OCI-LY7 (cell line): Measurements from ENCODE around the gene HMGB4. TPM values are rescaled to one million over a fixed set of nuclear protein-coding genes. Genes with fewer than 3 reads are reported as not detected.

Source experiments
- BruUV-seq: library from RNA; stranded (reverse); fragments of 400-500 nt; replicated peaks from 2 replicates; lab custom pipeline; 2021; lab: Mats Ljungman, UMichigan
- CTCF ChIA-PET: fragments of 300-600 bp; sonication (Branson Sonifier 250); formaldehyde crosslinking; loops from one replicate; lab custom pipeline; 2022; ENCODE audit warnings: antibody characterized with exemption; ENCODE audit not compliant: unreplicated experiment; lab: Charles Lee
- POLR2A ChIA-PET: fragments of 300-600 bp; sonication (Branson Sonifier 250); formaldehyde crosslinking; loops from one replicate; lab custom pipeline; 2022; ENCODE audit warnings: antibody characterized with exemption; lab: Charles Lee
- DNase-seq: peaks from one replicate; pipeline ENCODE4 v3.0.0-alpha.2; 2015; ENCODE audit warnings: low spot score
- H2AFZ ChIP-seq: fragments of 200-600 bp; sonication (generic), shearing (Covaris generic); 2 replicates; pipeline ENCODE4 v1.6.1; 2014; ENCODE audit warnings: mild to moderate bottlenecking, antibody characterized with exemption, low read length, moderate library complexity
- H3K27ac ChIP-seq: fragments of 200-600 bp; sonication (generic); 2 replicates; pipeline ENCODE4 v1.5.1; 2014; ENCODE audit warnings: mixed run types, low read depth, mild to moderate bottlenecking, moderate library complexity, low read length, inconsistent platforms; ENCODE audit not compliant: poor library complexity, severe bottlenecking
- H3K36me3 ChIP-seq: fragments of 200-600 bp; sonication (generic); 2 replicates; pipeline ENCODE4 v1.6.1; 2014; ENCODE audit warnings: mild to moderate bottlenecking, antibody characterized with exemption, low read length, moderate library complexity, mixed read lengths; ENCODE audit not compliant: insufficient read depth
- H3K4me1 ChIP-seq: fragments of 200-600 bp; sonication (generic); 2 replicates; pipeline ENCODE4 v1.5.1; 2014; ENCODE audit warnings: mild to moderate bottlenecking, low read length; ENCODE audit not compliant: insufficient read depth, poor library complexity, severe bottlenecking
- H3K4me2 ChIP-seq: fragments of 200-600 bp; sonication (generic); 2 replicates; pipeline ENCODE4 v1.6.1; 2014; ENCODE audit warnings: mild to moderate bottlenecking, low read length
- H3K4me3 ChIP-seq: fragments of 200-600 bp; sonication (generic); 2 replicates; pipeline ENCODE4 v1.5.1; 2014; ENCODE audit warnings: mild to moderate bottlenecking, low read depth, low read length; ENCODE audit not compliant: poor library complexity, severe bottlenecking
- H3K79me2 ChIP-seq: fragments of 200-600 bp; sonication (generic); 2 replicates; pipeline ENCODE4 v1.6.1; 2016; ENCODE audit warnings: low read depth, mild to moderate bottlenecking, low read length, moderate library complexity, mixed read lengths; ENCODE audit not compliant: insufficient read depth
- H3K9me2 ChIP-seq: fragments of 200-600 bp; sonication (generic); 2 replicates; pipeline ENCODE4 v1.6.1; 2016; ENCODE audit warnings: mild to moderate bottlenecking, low read length, mixed read lengths; ENCODE audit not compliant: insufficient read depth
- H3K9me3 ChIP-seq: fragments of 200-600 bp; sonication (generic); 2 replicates; pipeline ENCODE4 v1.6.1; 2014; ENCODE audit warnings: mild to moderate bottlenecking, mixed run types, low read length, mixed read lengths
- H4K20me1 ChIP-seq: fragments of 200-600 bp; sonication (generic); 2 replicates; pipeline ENCODE4 v1.6.1; 2014; ENCODE audit warnings: mild to moderate bottlenecking, antibody characterized with exemption, low read length, moderate library complexity, mixed read lengths; ENCODE audit not compliant: insufficient read depth
- CTCF ChIP-seq: fragments of 200-600 bp; sonication (generic); conservative IDR thresholded peaks from 2 replicates; pipeline ENCODE4 v1.5.1; 2014; ENCODE audit warnings: mild to moderate bottlenecking, antibody characterized with exemption, low read length, moderate library complexity, mixed read lengths
- EZH2phosphoT487 ChIP-seq: fragments of 200-600 bp; sonication (generic); IDR thresholded peaks from 2 replicates; pipeline ENCODE4 v1.6.1; 2018; ENCODE audit warnings: low read depth, borderline replicate concordance, mild to moderate bottlenecking, mixed run types, antibody characterized with exemption, low read length, moderate library complexity, mixed read lengths
- intact Hi-C: fragments of 100-400 bp; cut with micrococcal nuclease; formaldehyde crosslinking; loops from one replicate; pipeline ENCODE4 v1.10.0; 2022; ENCODE audit not compliant: unreplicated experiment
- total RNA-seq, 2 experiments: library from RNA; depleted of rRNA in 1 of 2; stranded (reverse); fragments of >200 nt in 1 of 2; shearing (Covaris generic) in 1 of 2; gene quantifications; 2 replicates each; pipeline ENCODE4 v1.2.3, GENCODE V29; 2014 to 2022

Gene HMGB4
- total RNA-seq, 2 experiments from 2014 or later = not detected

GRCh38 chr1:33893147-33893830 lies 29.4 kb downstream of the HMGB4 start:
- no TSS peak for BruUV-seq
- TF ChIP-seq CTCF (no peak), EZH2phosphoT487 (no peak)
- no peak for DNase-seq
- no peaks in the 10 kb centered on the region for H3K9me3 ChIP-seq
- intact Hi-C loops = no loop called here
- H2AFZ ChIP-seq = no peak overlapping the region
- ChIA-PET CTCF (no interaction called here), POLR2A (no interaction called here)
- no peaks in the 10 kb centered on the region for H3K9me2 ChIP-seq
- no peaks in the 10 kb centered on the region for H4K20me1 ChIP-seq
- H3K36me3 ChIP-seq = no peaks in the 10 kb centered on the region
- H3K4me3 ChIP-seq = no peak overlapping the region
- no peaks in the 10 kb centered on the region for H3K4me1 ChIP-seq
- H3K27ac ChIP-seq = no peak overlapping the region
- no peak overlapping the region for H3K4me2 ChIP-seq
- H3K79me2 ChIP-seq = no peaks in the 10 kb centered on the region

GRCh38 chr1:33895396-33895795 lies 31.5 kb downstream of the HMGB4 start:
- Histone ChIP-seq H2AFZ (no peak overlapping the region), H3K4me2 (no peak overlapping the region), H3K9me3 (no peaks in the 10 kb centered on the region), H4K20me1 (no peaks in the 10 kb centered on the region), H3K4me1 (no peaks in the 10 kb centered on the region), H3K27ac (no peak overlapping the region), H3K79me2 (no peaks in the 10 kb centered on the region), H3K36me3 (no peaks in the 10 kb centered on the region), H3K9me2 (no peaks in the 10 kb centered on the region), H3K4me3 (no peak overlapping the region)
- intact Hi-C loops = no loop called here
- CTCF ChIA-PET = no interaction called here
- no peak for DNase-seq
- TF ChIP-seq CTCF (no peak), EZH2phosphoT487 (no peak)
- POLR2A ChIA-PET = no interaction called here
- BruUV-seq = no TSS peak

- no peaks in the 10 kb centered on the region for H3K9me3 ChIP-seq
- TF ChIP-seq CTCF (no peak), EZH2phosphoT487 (no peak)
- H3K4me1 ChIP-seq = no peaks in the 10 kb centered on the region
- DNase-seq = no peak
- ChIA-PET POLR2A (no interaction called here), CTCF (no interaction called here)
- no peak overlapping the region for H3K4me3 ChIP-seq
- intact Hi-C loops = no loop called here
- H3K4me2 ChIP-seq = no peak overlapping the region
- no TSS peak for BruUV-seq
- H3K9me2 ChIP-seq = no peaks in the 10 kb centered on the region
- H3K36me3 ChIP-seq = no peaks in the 10 kb centered on the region
- no peaks in the 10 kb centered on the region for H4K20me1 ChIP-seq
- no peak overlapping the region for H3K27ac ChIP-seq
- no peak overlapping the region for H2AFZ ChIP-seq
- H3K79me2 ChIP-seq = no peaks in the 10 kb centered on the region
Observed at GRCh38 chr1:33895976-33896375, 32.1 kb downstream of the HMGB4 start.
